GM13976 (cell line): ENCODE results near the gene C1orf198.

Source experiments
- DNase-seq: peaks from one replicate; pipeline ENCODE4 v3.0.0; 2012; ENCODE audit warnings: low spot score
- in situ Hi-C: fragments of 300-500 bp; cut with MboI; formaldehyde crosslinking; loops from one replicate; pipeline ENCODE4 v1.12.0; 2022; ENCODE audit warnings: low sequenced_read_pairs, mixed read lengths, inconsistent platforms; ENCODE audit not compliant: unreplicated experiment
- TF ChIP-seq, protein P1 (sequence below): IDR thresholded peaks from 2 replicates; pipeline ENCODE4 v1.5.1; 2012; ENCODE audit warnings: borderline replicate concordance, mild to moderate bottlenecking; ENCODE audit not compliant: insufficient read depth; ENCODE audit errors: extremely low read depth, missing control alignments, control extremely low read depth

Gene C1orf198

DNA sequence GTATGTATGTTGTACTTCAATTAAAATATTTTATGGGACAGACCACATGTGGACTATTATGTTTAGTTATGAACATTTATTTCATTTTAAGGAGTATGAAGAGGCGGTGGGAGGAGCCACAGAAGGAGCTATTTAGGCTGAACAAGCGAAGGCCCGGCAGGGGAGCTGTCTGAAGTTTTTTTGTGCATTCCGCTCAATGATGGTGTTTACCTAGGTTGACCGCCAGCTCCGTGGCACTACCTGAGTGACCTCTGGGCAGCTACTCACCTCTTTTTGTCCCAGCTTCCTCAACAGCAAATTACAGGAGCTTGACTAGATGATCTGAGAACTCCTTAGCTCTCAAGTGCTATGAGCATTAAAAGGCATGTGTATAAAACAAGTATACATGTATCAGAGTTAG is 32.7 kb upstream of the C1orf198 start:
- in situ Hi-C loops = no loop called here
- TF ChIP-seq, protein P1, sequence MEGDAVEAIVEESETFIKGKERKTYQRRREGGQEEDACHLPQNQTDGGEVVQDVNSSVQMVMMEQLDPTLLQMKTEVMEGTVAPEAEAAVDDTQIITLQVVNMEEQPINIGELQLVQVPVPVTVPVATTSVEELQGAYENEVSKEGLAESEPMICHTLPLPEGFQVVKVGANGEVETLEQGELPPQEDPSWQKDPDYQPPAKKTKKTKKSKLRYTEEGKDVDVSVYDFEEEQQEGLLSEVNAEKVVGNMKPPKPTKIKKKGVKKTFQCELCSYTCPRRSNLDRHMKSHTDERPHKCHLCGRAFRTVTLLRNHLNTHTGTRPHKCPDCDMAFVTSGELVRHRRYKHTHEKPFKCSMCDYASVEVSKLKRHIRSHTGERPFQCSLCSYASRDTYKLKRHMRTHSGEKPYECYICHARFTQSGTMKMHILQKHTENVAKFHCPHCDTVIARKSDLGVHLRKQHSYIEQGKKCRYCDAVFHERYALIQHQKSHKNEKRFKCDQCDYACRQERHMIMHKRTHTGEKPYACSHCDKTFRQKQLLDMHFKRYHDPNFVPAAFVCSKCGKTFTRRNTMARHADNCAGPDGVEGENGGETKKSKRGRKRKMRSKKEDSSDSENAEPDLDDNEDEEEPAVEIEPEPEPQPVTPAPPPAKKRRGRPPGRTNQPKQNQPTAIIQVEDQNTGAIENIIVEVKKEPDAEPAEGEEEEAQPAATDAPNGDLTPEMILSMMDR = no peak
- no peak for DNase-seq

DNA sequence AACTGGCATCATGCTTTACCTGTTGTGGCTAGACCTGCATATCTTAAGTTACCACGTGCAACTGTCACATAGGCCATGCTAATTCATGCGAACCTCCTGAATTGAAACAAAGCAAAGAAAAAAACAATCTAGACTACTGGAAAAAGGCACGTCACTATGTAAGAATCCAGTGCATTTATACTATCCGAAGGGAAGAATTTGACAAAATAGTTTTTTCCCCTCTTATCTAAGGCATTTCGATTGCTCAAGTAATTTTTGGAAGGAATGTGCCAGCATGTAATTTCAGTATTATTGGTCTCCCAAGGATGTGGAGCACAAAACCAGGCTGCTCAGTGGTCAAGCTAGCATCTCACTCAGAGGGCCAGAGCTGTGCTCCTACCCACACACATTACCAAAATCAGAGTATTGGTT is 31.5 kb upstream of the C1orf198 start:
- no peak for DNase-seq
- TF ChIP-seq, protein P1 = no peak
- in situ Hi-C loops = no loop called here

DNA sequence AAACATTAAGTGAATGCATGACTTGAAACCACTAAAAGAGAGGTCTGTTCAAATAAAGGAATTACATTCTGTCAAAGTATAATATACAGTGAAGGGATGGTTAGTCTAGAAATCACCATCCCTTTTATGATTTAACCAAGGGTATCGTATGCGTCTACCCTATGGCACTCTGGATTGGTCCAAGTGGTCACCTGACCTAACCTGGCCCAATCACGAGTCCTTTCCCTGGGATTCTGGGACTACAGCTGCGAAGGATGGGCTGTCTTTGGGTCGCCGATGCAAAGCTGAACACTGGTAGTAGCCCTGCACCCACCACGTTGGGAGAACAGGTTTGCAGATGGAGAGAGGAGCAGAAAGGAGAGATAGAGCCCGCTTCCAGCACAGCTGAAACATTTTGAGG is 30.4 kb upstream of the C1orf198 start:
- in situ Hi-C loops = no loop called here
- TF ChIP-seq, protein P1 = no peak
- no peak for DNase-seq

DNA sequence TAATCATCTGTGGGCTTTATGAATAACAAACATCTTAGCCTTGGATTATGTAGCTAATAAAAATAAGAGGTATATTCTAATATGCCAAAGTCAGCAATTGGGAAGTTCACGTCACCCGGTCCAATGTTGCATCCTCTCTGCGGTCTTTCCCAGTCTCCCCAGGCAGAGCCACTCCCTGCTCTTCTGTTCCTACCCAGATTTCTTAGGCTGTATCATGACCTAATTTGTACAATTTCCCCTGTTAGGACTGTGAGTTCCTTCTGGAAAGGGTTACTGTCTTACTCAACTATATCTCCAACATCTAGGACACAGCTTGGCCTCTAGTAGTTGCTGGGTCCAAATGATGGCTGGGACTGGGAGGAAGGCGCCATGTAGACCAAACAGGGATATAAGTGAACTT is 29.8 kb upstream of the C1orf198 start:
- in situ Hi-C loops = no loop called here

DNA sequence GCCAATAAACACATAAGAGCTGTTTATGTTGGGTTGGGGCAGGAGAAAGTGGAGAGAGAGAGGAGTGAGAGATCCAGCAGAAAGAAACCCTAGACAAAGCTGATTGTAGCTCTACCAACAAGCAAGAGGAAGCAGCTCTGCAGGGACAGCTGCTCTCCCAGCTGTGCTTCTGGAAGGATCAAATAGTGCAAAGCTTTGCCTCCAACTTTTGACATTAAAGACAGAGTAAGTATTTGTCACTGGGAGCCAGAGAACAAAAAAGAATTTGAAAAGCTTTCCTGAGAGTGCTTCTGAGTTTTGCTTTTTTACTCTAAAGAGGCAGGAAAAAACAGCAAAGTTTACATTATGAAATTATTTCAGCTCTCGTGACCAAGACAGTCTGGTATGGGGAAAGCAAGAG is 28.5 kb upstream of the C1orf198 start:
- TF ChIP-seq, protein P1 = no peak
- no peak for DNase-seq
- in situ Hi-C loops = no loop called here

More for the DNA sequence above, 29.8 kb upstream of the C1orf198 start:
- TF ChIP-seq, protein P1 = no peak
- DNase-seq = no peak

DNA sequence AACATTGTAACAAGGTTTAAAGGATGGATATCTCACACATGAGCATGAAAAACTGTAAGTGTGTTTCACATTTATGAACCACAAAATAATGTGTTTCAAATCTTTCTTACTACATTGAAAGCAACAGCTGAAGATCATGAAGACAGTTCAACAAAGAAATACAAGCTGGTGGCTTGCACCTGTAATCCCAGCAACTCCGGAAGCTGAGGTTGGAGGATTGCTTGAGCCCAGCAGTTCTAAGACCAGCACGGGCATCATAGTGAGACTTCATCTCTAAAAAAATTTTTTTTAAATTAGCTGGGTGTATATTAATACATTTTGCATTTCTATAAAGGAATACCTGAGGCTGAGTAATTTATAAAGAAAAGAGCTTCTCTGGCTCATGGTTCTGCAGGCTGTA is 27.1 kb upstream of the C1orf198 start:
- TF ChIP-seq, protein P1 = no peak
- in situ Hi-C loops = no loop called here
- no peak for DNase-seq

DNA sequence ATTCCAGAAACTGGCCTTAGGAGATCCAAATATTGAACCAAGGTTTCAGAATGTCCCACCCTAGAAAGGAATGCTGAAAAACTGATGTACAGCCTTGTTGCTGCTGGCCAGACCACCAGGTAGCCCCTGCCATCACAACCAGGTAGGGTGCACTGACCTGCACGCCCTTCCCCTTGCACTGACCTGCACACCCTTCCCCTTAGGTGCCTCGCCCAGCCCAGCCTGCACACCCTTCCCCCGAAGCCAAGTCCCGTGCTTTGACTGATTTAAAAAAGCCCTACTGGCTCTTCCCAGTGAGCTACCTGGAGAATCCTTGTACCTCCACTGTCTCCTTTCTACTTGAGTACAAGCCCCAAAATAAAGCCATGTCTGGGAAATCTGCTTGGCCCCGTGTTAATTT is 26.3 kb upstream of the C1orf198 start:
- TF ChIP-seq, protein P1 = no peak
- in situ Hi-C loops = no loop called here
- DNase-seq = no peak
